KMS-11 (cell line): ENCODE data around the gene NOS3.

Experiments
- H2AFZ ChIP-seq: fragments of 200-600 bp; sonication (generic); 2 replicates; pipeline ENCODE4 v1.6.1; 2016; ENCODE audit warnings: antibody characterized with exemption, mixed run types, low read depth
- H3K27ac ChIP-seq: fragments of 200-600 bp; sonication (generic); 2 replicates; pipeline ENCODE4 v1.6.1; 2016; ENCODE audit warnings: mild to moderate bottlenecking, mixed run types
- H3K27me3 ChIP-seq: fragments of 200-600 bp; sonication (generic); 2 replicates; pipeline ENCODE4 v1.6.1; 2017; ENCODE audit warnings: mild to moderate bottlenecking, low read depth, mixed run types, moderate library complexity; ENCODE audit not compliant: insufficient read depth
- H3K36me3 ChIP-seq: fragments of 200-600 bp; sonication (generic); 2 replicates; pipeline ENCODE4 v1.6.1; 2017; ENCODE audit warnings: mild to moderate bottlenecking, mixed run types; ENCODE audit not compliant: insufficient read depth
- H3K4me1 ChIP-seq: fragments of 200-600 bp; sonication (generic); 2 replicates; pipeline ENCODE4 v1.6.1; 2016; ENCODE audit warnings: mild to moderate bottlenecking, low read depth, mixed run types; ENCODE audit not compliant: poor library complexity, severe bottlenecking
- H3K4me2 ChIP-seq: fragments of 200-600 bp; sonication (generic); 2 replicates; pipeline ENCODE4 v1.7.0; 2016; ENCODE audit warnings: mild to moderate bottlenecking, mixed run types
- H3K4me3 ChIP-seq: fragments of 200-600 bp; sonication (generic); IDR thresholded peaks from 2 replicates; pipeline ENCODE4 v1.6.1; 2017; ENCODE audit warnings: low read depth, low read length, mixed read lengths; ENCODE audit not compliant: insufficient read depth
- H3K79me2 ChIP-seq: fragments of 200-600 bp; sonication (generic); 2 replicates; pipeline ENCODE4 v1.6.1; 2016; ENCODE audit warnings: low read depth, mixed run types; ENCODE audit not compliant: insufficient read depth
- H3K9ac ChIP-seq: fragments of 200-600 bp; sonication (generic); 2 replicates; pipeline ENCODE4 v1.6.1; 2016; ENCODE audit warnings: mild to moderate bottlenecking, mixed run types
- H4K20me1 ChIP-seq: fragments of 200-600 bp; sonication (generic); 2 replicates; pipeline ENCODE4 v1.6.1; 2016; ENCODE audit warnings: mild to moderate bottlenecking, mixed run types; ENCODE audit not compliant: insufficient read depth
- TF ChIP-seq, protein P1 (sequence below): fragments of 200-600 bp; sonication (generic); conservative IDR thresholded peaks from 2 replicates; pipeline ENCODE4 v1.6.1; 2017; ENCODE audit warnings: low read depth, mild to moderate bottlenecking, antibody characterized with exemption, low read length, moderate library complexity, mixed read lengths

NOS3 gene

GRCh38 chr7:150990416-150991186, at the start of gene NOS3:
Gene NOS3 (plus strand): TSS chr7:150991017. CDS start chr7:150993804, 2,787 bp downstream.
- Histone ChIP-seq H3K27me3 (peaks cover 63% of the 10 kb centered on the region), H3K36me3 (no peaks in the 10 kb centered on the region), H4K20me1 (no peaks in the 10 kb centered on the region)

GRCh38 chr7:150941351-150942000, 49.3 kb upstream of the NOS3 start:
- Histone ChIP-seq H3K9ac (no peak overlapping the region), H3K4me1 (peaks cover 12% of the 10 kb centered on the region)

More at GRCh38 chr7:150990416-150991186, at the start of gene NOS3:
- Histone ChIP-seq H3K27ac (no peak within 1 kb of the TSS), H2AFZ (no peak within 1 kb of the TSS), H3K4me2 (no peak within 1 kb of the TSS), H3K4me3 (no peak within 1 kb of the TSS), H3K9ac (no peak within 1 kb of the TSS), H3K4me1 (peaks cover 7% of the 10 kb centered on the region), H3K79me2 (no peaks in the 10 kb centered on the region)
- TF ChIP-seq, protein P1, sequence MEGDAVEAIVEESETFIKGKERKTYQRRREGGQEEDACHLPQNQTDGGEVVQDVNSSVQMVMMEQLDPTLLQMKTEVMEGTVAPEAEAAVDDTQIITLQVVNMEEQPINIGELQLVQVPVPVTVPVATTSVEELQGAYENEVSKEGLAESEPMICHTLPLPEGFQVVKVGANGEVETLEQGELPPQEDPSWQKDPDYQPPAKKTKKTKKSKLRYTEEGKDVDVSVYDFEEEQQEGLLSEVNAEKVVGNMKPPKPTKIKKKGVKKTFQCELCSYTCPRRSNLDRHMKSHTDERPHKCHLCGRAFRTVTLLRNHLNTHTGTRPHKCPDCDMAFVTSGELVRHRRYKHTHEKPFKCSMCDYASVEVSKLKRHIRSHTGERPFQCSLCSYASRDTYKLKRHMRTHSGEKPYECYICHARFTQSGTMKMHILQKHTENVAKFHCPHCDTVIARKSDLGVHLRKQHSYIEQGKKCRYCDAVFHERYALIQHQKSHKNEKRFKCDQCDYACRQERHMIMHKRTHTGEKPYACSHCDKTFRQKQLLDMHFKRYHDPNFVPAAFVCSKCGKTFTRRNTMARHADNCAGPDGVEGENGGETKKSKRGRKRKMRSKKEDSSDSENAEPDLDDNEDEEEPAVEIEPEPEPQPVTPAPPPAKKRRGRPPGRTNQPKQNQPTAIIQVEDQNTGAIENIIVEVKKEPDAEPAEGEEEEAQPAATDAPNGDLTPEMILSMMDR: no peak

GRCh38 chr7:150942001-150942590, 48.7 kb upstream of the NOS3 start:
- no peaks in the 10 kb centered on the region for H4K20me1 ChIP-seq
- H3K27ac ChIP-seq: no peak overlapping the region
- peak overlapping the region; percentile 1; the same call in 1 of the 2 replicates for H3K4me2 ChIP-seq
- H3K79me2 ChIP-seq: no peaks in the 10 kb centered on the region
- H3K27me3 ChIP-seq: no peaks in the 10 kb centered on the region
- H3K9ac ChIP-seq: no peak overlapping the region
- peak overlapping the region; percentile 50; the same call in 1 of the 2 replicates for H2AFZ ChIP-seq
- TF ChIP-seq, protein P1: no peak
- H3K4me3 ChIP-seq: no peak overlapping the region
- H3K4me1 ChIP-seq: peaks cover 12% of the 10 kb centered on the region
- H3K36me3 ChIP-seq: no peaks in the 10 kb centered on the region

More at GRCh38 chr7:150941351-150942000, 49.3 kb upstream of the NOS3 start:
- H3K79me2 ChIP-seq: no peaks in the 10 kb centered on the region
- peak overlapping the region; percentile 50; the same call in 1 of the 2 replicates for H2AFZ ChIP-seq
- no peaks in the 10 kb centered on the region for H4K20me1 ChIP-seq
- H3K36me3 ChIP-seq: no peaks in the 10 kb centered on the region
- no peak overlapping the region for H3K4me3 ChIP-seq
- no peaks in the 10 kb centered on the region for H3K27me3 ChIP-seq
- TF ChIP-seq, protein P1: no peak
- H3K27ac ChIP-seq: no peak overlapping the region
- peak overlapping the region; percentile 1; the same call in 1 of the 2 replicates for H3K4me2 ChIP-seq

- Histone ChIP-seq H3K27me3 (no peaks in the 10 kb centered on the region), H3K4me2 (no peak overlapping the region), H3K79me2 (no peaks in the 10 kb centered on the region), H3K27ac (no peak overlapping the region), H3K36me3 (no peaks in the 10 kb centered on the region), H2AFZ (peak overlapping the region; percentile 50; the same call in 1 of the 2 replicates), H4K20me1 (no peaks in the 10 kb centered on the region), H3K4me1 (peaks cover 12% of the 10 kb centered on the region), H3K9ac (no peak overlapping the region; the same call in 1 of the 2 replicates), H3K4me3 (no peak overlapping the region)
- TF ChIP-seq, protein P1: no peak
Observed at GRCh38 chr7:150942591-150943452, 48.0 kb upstream of the NOS3 start.
